Osteoblast (primary cell): ENCODE data around the gene KLHL36. TPM values are rescaled to one million over a fixed set of nuclear protein-coding genes. Genes with fewer than 3 reads are reported as not detected.

Source experiments
- DNase-seq: peaks from one replicate; pipeline ENCODE4 v3.0.0; 2011; ENCODE audit warnings: low spot score, mixed read lengths; ENCODE audit not compliant: insufficient read length; ENCODE audit errors: missing footprints
- H2AFZ ChIP-seq: 2 replicates; pipeline ENCODE4 v1.6.0; 2011; ENCODE audit warnings: mild to moderate bottlenecking, low read length
- H3K27ac ChIP-seq: 2 replicates; pipeline ENCODE4 v1.5.1; 2011; ENCODE audit warnings: mild to moderate bottlenecking, low read depth, low read length, moderate library complexity
- H3K27me3 ChIP-seq: 2 replicates; pipeline ENCODE4 v1.6.0; 2012; ENCODE audit warnings: mild to moderate bottlenecking, control low read depth, inconsistent platforms, low read length, moderate library complexity; ENCODE audit not compliant: insufficient read depth
- H3K36me3 ChIP-seq: 2 replicates; pipeline ENCODE4 v1.5.1; 2011; ENCODE audit warnings: mild to moderate bottlenecking, low read length, control low read depth, moderate library complexity; ENCODE audit not compliant: insufficient read depth
- H3K4me1 ChIP-seq: 2 replicates; pipeline ENCODE4 v1.5.1; 2011; ENCODE audit warnings: mild to moderate bottlenecking, low read length, control low read depth, moderate library complexity; ENCODE audit not compliant: insufficient read depth
- H3K4me2 ChIP-seq: 2 replicates; pipeline ENCODE4 v1.6.0; 2011; ENCODE audit warnings: mild to moderate bottlenecking, low read length; ENCODE audit not compliant: insufficient read depth
- H3K4me3 ChIP-seq: fragments of 200-600 bp; sonication (generic); 3 replicates; pipeline ENCODE4 v1.5.1; 2012; ENCODE audit warnings: mild to moderate bottlenecking, low read length, inconsistent platforms; ENCODE audit not compliant: insufficient read depth
- H3K79me2 ChIP-seq: 2 replicates; pipeline ENCODE4 v1.6.0; 2012; ENCODE audit warnings: mild to moderate bottlenecking, low read length, control low read depth, inconsistent platforms; ENCODE audit not compliant: insufficient read depth
- H3K9me3 ChIP-seq: 2 replicates; pipeline ENCODE4 v1.5.1; 2011; ENCODE audit warnings: low read depth, low read length, control low read depth
- H4K20me1 ChIP-seq: 2 replicates; pipeline ENCODE4 v1.6.0; 2012; ENCODE audit warnings: mild to moderate bottlenecking, low read length, control low read depth; ENCODE audit not compliant: insufficient read depth
- CTCF ChIP-seq: IDR thresholded peaks from 2 replicates; pipeline ENCODE4 v1.5.1; 2011; ENCODE audit warnings: mild to moderate bottlenecking, low read depth, low read length, moderate library complexity; ENCODE audit errors: extremely low read depth
- total RNA-seq: library from RNA; depleted of rRNA; stranded (reverse); fragments of >200 nt; gene quantifications from 2 replicates; pipeline ENCODE4 v1.2.3, GENCODE V29; 2012

KLHL36 gene
- total RNA-seq, 1 donor, result 69.1 TPM

- no peak for DNase-seq
- Histone ChIP-seq H3K27ac (no peak overlapping the region), H3K4me3 (no peak overlapping the region), H3K79me2 (no peaks in the 10 kb centered on the region), H2AFZ (no peak overlapping the region), H3K36me3 (no peaks in the 10 kb centered on the region), H4K20me1 (no peaks in the 10 kb centered on the region), H3K4me1 (peaks cover 10% of the 10 kb centered on the region), H3K9me3 (no peaks in the 10 kb centered on the region), H3K4me2 (no peak overlapping the region), H3K27me3 (peaks cover 2% of the 10 kb centered on the region)
- TF ChIP-seq CTCF, result no peak
Measured at GRCh38 chr16:84683691-84684591, 35.6 kb downstream of the KLHL36 start.

GRCh38 chr16:84684592-84684965, 36.3 kb downstream of the KLHL36 start:
- H3K27ac ChIP-seq, result no peak overlapping the region
- H4K20me1 ChIP-seq, result no peaks in the 10 kb centered on the region
- no peak overlapping the region for H3K4me2 ChIP-seq
- peaks cover 14% of the 10 kb centered on the region for H3K4me1 ChIP-seq
- no peaks in the 10 kb centered on the region for H3K79me2 ChIP-seq
- no peak overlapping the region for H2AFZ ChIP-seq
- no peak for TF ChIP-seq CTCF
- H3K36me3 ChIP-seq, result no peaks in the 10 kb centered on the region
- H3K4me3 ChIP-seq, result no peak overlapping the region
- peaks cover 2% of the 10 kb centered on the region for H3K27me3 ChIP-seq
- no peak for DNase-seq
- H3K9me3 ChIP-seq, result no peaks in the 10 kb centered on the region

GRCh38 chr16:84685210-84685609, 36.9 kb downstream of the KLHL36 start:
- no peak for DNase-seq
- Histone ChIP-seq H3K4me3 (no peak overlapping the region), H3K9me3 (no peaks in the 10 kb centered on the region), H3K79me2 (no peaks in the 10 kb centered on the region), H3K27ac (no peak overlapping the region), H3K27me3 (peaks cover under 1% of the 10 kb centered on the region), H4K20me1 (no peaks in the 10 kb centered on the region), H3K36me3 (no peaks in the 10 kb centered on the region), H2AFZ (peak overlapping the region; percentile 21), H3K4me2 (no peak overlapping the region), H3K4me1 (peaks cover 18% of the 10 kb centered on the region)
- no peak for TF ChIP-seq CTCF

GRCh38 chr16:84686707-84687298, 38.5 kb downstream of the KLHL36 start:
- H3K4me1 ChIP-seq, result peaks cover 18% of the 10 kb centered on the region
- no peaks in the 10 kb centered on the region for H3K79me2 ChIP-seq
- no peak for DNase-seq
- no peak overlapping the region for H3K4me3 ChIP-seq
- no peak overlapping the region for H3K4me2 ChIP-seq
- peak overlapping the region; percentile 55 for H2AFZ ChIP-seq
- H3K36me3 ChIP-seq, result no peaks in the 10 kb centered on the region
- TF ChIP-seq CTCF, result no peak
- H3K27ac ChIP-seq, result no peak overlapping the region
- no peaks in the 10 kb centered on the region for H3K27me3 ChIP-seq
- no peaks in the 10 kb centered on the region for H4K20me1 ChIP-seq
- H3K9me3 ChIP-seq, result no peaks in the 10 kb centered on the region
